BLaER1 (cell line): Measurements from ENCODE around the gene FHAD1.

Source experiments
- H3K27ac ChIP-seq: shearing (Covaris generic); formaldehyde crosslinking; 2 replicates; pipeline ENCODE4 v1.8.1; 2022
- H3K27me3 ChIP-seq: shearing (Covaris generic); formaldehyde crosslinking; 2 replicates; pipeline ENCODE4 v1.8.1; 2022
- H3K36me3 ChIP-seq: shearing (Covaris generic); formaldehyde crosslinking; 2 replicates; pipeline ENCODE4 v1.8.1; 2022
- H3K4me1 ChIP-seq: shearing (Covaris generic); formaldehyde crosslinking; 2 replicates; pipeline ENCODE4 v1.8.1; 2022
- H3K4me2 ChIP-seq: shearing (Covaris generic); formaldehyde crosslinking; 2 replicates; pipeline ENCODE4 v1.8.1; 2022
- H3K4me3 ChIP-seq: shearing (Covaris generic); formaldehyde crosslinking; 2 replicates; pipeline ENCODE4 v1.8.1; 2022
- H3K9ac ChIP-seq: shearing (Covaris generic); formaldehyde crosslinking; 2 replicates; pipeline ENCODE4 v1.8.1; 2022
- H3K9me3 ChIP-seq: shearing (Covaris generic); formaldehyde crosslinking; 2 replicates; pipeline ENCODE4 v1.8.1; 2022
- H4K20me1 ChIP-seq: shearing (Covaris generic); formaldehyde crosslinking; 2 replicates; pipeline ENCODE4 v1.8.1; 2022
- Cebpa-rat ChIP-seq: shearing (Covaris generic); IDR thresholded peaks from 2 replicates; pipeline ENCODE4 v1.8.1; 2022

The FHAD1 gene

GRCh38 chr1:15418806-15419515, 171.9 kb downstream of the FHAD1 start:
- Histone ChIP-seq H3K9me3 (no peaks in the 10 kb centered on the region), H3K36me3 (peaks cover 76% of the 10 kb centered on the region), H3K27me3 (no peaks in the 10 kb centered on the region), H3K9ac (no peak overlapping the region), H3K4me2 (no peak overlapping the region), H3K27ac (no peak overlapping the region), H3K4me1 (peaks cover 43% of the 10 kb centered on the region), H3K4me3 (no peak overlapping the region), H4K20me1 (peaks cover 99% of the 10 kb centered on the region)
- TF ChIP-seq Cebpa-rat: no peak

GRCh38 chr1:15420853-15421465, 173.9 kb downstream of the FHAD1 start:
- no peak for TF ChIP-seq Cebpa-rat
- no peak overlapping the region for H3K9ac ChIP-seq
- no peak overlapping the region for H3K4me2 ChIP-seq
- H3K4me1 ChIP-seq: peaks cover 26% of the 10 kb centered on the region
- H3K4me3 ChIP-seq: no peak overlapping the region
- H3K27me3 ChIP-seq: no peaks in the 10 kb centered on the region
- peaks cover 76% of the 10 kb centered on the region for H3K36me3 ChIP-seq
- peaks cover 99% of the 10 kb centered on the region for H4K20me1 ChIP-seq
- no peak overlapping the region for H3K27ac ChIP-seq
- no peaks in the 10 kb centered on the region for H3K9me3 ChIP-seq

GRCh38 chr1:15422871-15423270, 175.8 kb downstream of the FHAD1 start:
- Histone ChIP-seq H3K27me3 (no peaks in the 10 kb centered on the region), H3K4me3 (no peak overlapping the region), H3K9me3 (no peaks in the 10 kb centered on the region), H3K4me1 (peaks cover 7% of the 10 kb centered on the region), H3K27ac (no peak overlapping the region), H4K20me1 (peaks cover 99% of the 10 kb centered on the region), H3K36me3 (peaks cover 92% of the 10 kb centered on the region), H3K4me2 (no peak overlapping the region), H3K9ac (no peak overlapping the region)
- TF ChIP-seq Cebpa-rat: no peak

- no peak overlapping the region for H3K4me3 ChIP-seq
- no peak overlapping the region for H3K27ac ChIP-seq
- no peaks in the 10 kb centered on the region for H3K27me3 ChIP-seq
- H3K4me2 ChIP-seq: no peak overlapping the region
- 0 out of 2 replicates have a peak, but pooled peaks cover 6% of the 10 kb centered on the region for H3K4me1 ChIP-seq
- H3K9me3 ChIP-seq: no peaks in the 10 kb centered on the region
- H4K20me1 ChIP-seq: peaks cover 100% of the 10 kb centered on the region
- peaks cover 97% of the 10 kb centered on the region for H3K36me3 ChIP-seq
- no peak for TF ChIP-seq Cebpa-rat
- no peak overlapping the region for H3K9ac ChIP-seq
Measured at GRCh38 chr1:15423355-15424077, 176.5 kb downstream of the FHAD1 start.

- H3K9me3 ChIP-seq: no peaks in the 10 kb centered on the region
- no peak for TF ChIP-seq Cebpa-rat
- peaks cover 97% of the 10 kb centered on the region for H3K36me3 ChIP-seq
- H3K4me2 ChIP-seq: no peak overlapping the region
- H4K20me1 ChIP-seq: peaks cover 100% of the 10 kb centered on the region
- H3K9ac ChIP-seq: 0 out of 2 replicates have a peak overlapping the region, but pooled peaks have one; percentile 29
- no peak overlapping the region for H3K4me3 ChIP-seq
- no peak overlapping the region for H3K27ac ChIP-seq
- H3K27me3 ChIP-seq: no peaks in the 10 kb centered on the region
- H3K4me1 ChIP-seq: 0 out of 2 replicates have a peak, but pooled peaks cover 6% of the 10 kb centered on the region
Measured at GRCh38 chr1:15424146-15424667, 177.2 kb downstream of the FHAD1 start.

GRCh38 chr1:15424981-15425380, 178.0 kb downstream of the FHAD1 start:
- no peak overlapping the region for H3K27ac ChIP-seq
- 0 out of 2 replicates have a peak, but pooled peaks cover 6% of the 10 kb centered on the region for H3K4me1 ChIP-seq
- no peak overlapping the region for H3K9ac ChIP-seq
- H3K4me2 ChIP-seq: no peak overlapping the region
- H3K9me3 ChIP-seq: no peaks in the 10 kb centered on the region
- TF ChIP-seq Cebpa-rat: no peak
- peaks cover 97% of the 10 kb centered on the region for H3K36me3 ChIP-seq
- H4K20me1 ChIP-seq: peaks cover 99% of the 10 kb centered on the region
- H3K27me3 ChIP-seq: no peaks in the 10 kb centered on the region
- H3K4me3 ChIP-seq: no peak overlapping the region

- Histone ChIP-seq H3K4me2 (no peak overlapping the region), H3K36me3 (peaks cover 95% of the 10 kb centered on the region), H4K20me1 (peaks cover 98% of the 10 kb centered on the region), H3K9me3 (no peaks in the 10 kb centered on the region), H3K27ac (no peak overlapping the region), H3K9ac (no peak overlapping the region), H3K27me3 (no peaks in the 10 kb centered on the region), H3K4me1 (0 out of 2 replicates have a peak, but pooled peaks cover 6% of the 10 kb centered on the region), H3K4me3 (no peak overlapping the region)
- TF ChIP-seq Cebpa-rat: no peak
Measured at GRCh38 chr1:15425521-15425920, 178.5 kb downstream of the FHAD1 start.

GRCh38 chr1:15425958-15426357, 178.9 kb downstream of the FHAD1 start:
- Histone ChIP-seq H3K27me3 (no peaks in the 10 kb centered on the region), H3K4me2 (no peak overlapping the region), H3K9me3 (no peaks in the 10 kb centered on the region), H3K4me1 (0 out of 2 replicates have a peak, but pooled peaks cover 6% of the 10 kb centered on the region), H3K4me3 (no peak overlapping the region), H3K36me3 (peaks cover 95% of the 10 kb centered on the region), H3K27ac (no peak overlapping the region), H4K20me1 (peaks cover 98% of the 10 kb centered on the region), H3K9ac (no peak overlapping the region)
- no peak for TF ChIP-seq Cebpa-rat

- Histone ChIP-seq H4K20me1 (peaks cover 92% of the 10 kb centered on the region), H3K27ac (no peak overlapping the region), H3K4me1 (0 out of 2 replicates have a peak, but pooled peaks cover 6% of the 10 kb centered on the region), H3K4me3 (no peak overlapping the region), H3K36me3 (peaks cover 92% of the 10 kb centered on the region), H3K9ac (no peak overlapping the region), H3K4me2 (no peak overlapping the region), H3K9me3 (no peaks in the 10 kb centered on the region), H3K27me3 (no peaks in the 10 kb centered on the region)
- TF ChIP-seq Cebpa-rat: no peak
Measured at GRCh38 chr1:15426492-15427279, 179.7 kb downstream of the FHAD1 start.
